ENCODE data around the gene GALNT12. TPM values are rescaled to one million over a fixed set of nuclear protein-coding genes. Genes with fewer than 3 reads are reported as not detected.

GALNT12 gene
- total and polyA plus RNA-seq, 2 donors: 6.7 to 7.3 TPM

GRCh38 chr9:98796364-98797101, 10.9 kb upstream of the GALNT12 start, which contains the start of gene ANKS6:
Gene ANKS6, minus strand, starts transcription at chr9:98796555. Its CDS starts 64 bp downstream, at chr9:98796491.
- Histone ChIP-seq H3K4me3 (ENCODE audit: low read length in 2 of 2) (peak within 1 kb of the TSS; percentile 61 to 67), H3K4me1 (ENCODE audit: control insufficient read depth in 2 of 2, insufficient read depth in 2 of 2, low read length in 2 of 2) (peaks cover 0 to 12% of the 10 kb centered on the region in 2 donors), H3K27me3 (ENCODE audit: control insufficient read depth in 2 of 2, insufficient read depth in 1 of 2, low read length in 1 of 2) (peaks cover 2 to 11% of the 10 kb centered on the region in 2 donors), H3K27ac (ENCODE audit: low read depth in 1 of 2, low read length in 1 of 2) (peak within 1 kb of the TSS in 1 of 2 donors; percentile 55), H3K9me3 (ENCODE audit: control insufficient read depth in 2 of 2, insufficient read depth in 1 of 2, low read length in 1 of 2) (no peaks in the 10 kb centered on the region), H3K36me3 (ENCODE audit: control insufficient read depth in 2 of 2, insufficient read depth in 2 of 2, low read length in 1 of 2) (no peaks in the 10 kb centered on the region)
- peak in 8 of 9 donors; percentile 41 to 85 (median 70) for DNase-seq (ENCODE audit: low read depth in 6 of 9, low spot score in 9 of 9)
- 2% methylated on average over 86 of the region's 86 CpGs for WGBS

GRCh38 chr9:98797491-98797890, 10.0 kb upstream of the GALNT12 start:
- Histone ChIP-seq H3K27ac (ENCODE audit: low read depth in 1 of 2, low read length in 1 of 2) (no peak overlapping the region), H3K4me1 (ENCODE audit: control insufficient read depth in 2 of 2, insufficient read depth in 2 of 2, low read length in 2 of 2) (peaks cover 0 to 11% of the 10 kb centered on the region in 2 donors), H3K36me3 (ENCODE audit: control insufficient read depth in 2 of 2, insufficient read depth in 2 of 2, low read length in 1 of 2) (no peaks in the 10 kb centered on the region), H3K9me3 (ENCODE audit: control insufficient read depth in 2 of 2, insufficient read depth in 1 of 2, low read length in 1 of 2) (no peaks in the 10 kb centered on the region), H3K27me3 (ENCODE audit: control insufficient read depth in 2 of 2, insufficient read depth in 1 of 2, low read length in 1 of 2) (peaks cover 2 to 11% of the 10 kb centered on the region in 2 donors), H3K4me3 (ENCODE audit: low read length in 2 of 2) (no peak overlapping the region)
- DNase-seq (ENCODE audit: low read depth in 6 of 9, low spot score in 9 of 9): no peak
- WGBS: 96% methylated on average over 4 of the region's 4 CpGs

GRCh38 chr9:98798254-98798653, 9.2 kb upstream of the GALNT12 start:
- Histone ChIP-seq H3K9me3 (ENCODE audit: control insufficient read depth in 2 of 2, insufficient read depth in 1 of 2, low read length in 1 of 2) (no peaks in the 10 kb centered on the region), H3K4me1 (ENCODE audit: control insufficient read depth in 2 of 2, insufficient read depth in 2 of 2, low read length in 2 of 2) (peaks cover 0 to 11% of the 10 kb centered on the region in 2 donors), H3K4me3 (ENCODE audit: low read length in 2 of 2) (no peak overlapping the region), H3K27me3 (ENCODE audit: control insufficient read depth in 2 of 2, insufficient read depth in 1 of 2, low read length in 1 of 2) (peaks cover 2 to 16% of the 10 kb centered on the region in 2 donors), H3K36me3 (ENCODE audit: control insufficient read depth in 2 of 2, insufficient read depth in 2 of 2, low read length in 1 of 2) (no peaks in the 10 kb centered on the region), H3K27ac (ENCODE audit: low read depth in 1 of 2, low read length in 1 of 2) (no peak overlapping the region)
- 98% methylated on average over 3 of the region's 3 CpGs for WGBS
- no peak for DNase-seq (ENCODE audit: low read depth in 6 of 9, low spot score in 9 of 9)

DNA sequence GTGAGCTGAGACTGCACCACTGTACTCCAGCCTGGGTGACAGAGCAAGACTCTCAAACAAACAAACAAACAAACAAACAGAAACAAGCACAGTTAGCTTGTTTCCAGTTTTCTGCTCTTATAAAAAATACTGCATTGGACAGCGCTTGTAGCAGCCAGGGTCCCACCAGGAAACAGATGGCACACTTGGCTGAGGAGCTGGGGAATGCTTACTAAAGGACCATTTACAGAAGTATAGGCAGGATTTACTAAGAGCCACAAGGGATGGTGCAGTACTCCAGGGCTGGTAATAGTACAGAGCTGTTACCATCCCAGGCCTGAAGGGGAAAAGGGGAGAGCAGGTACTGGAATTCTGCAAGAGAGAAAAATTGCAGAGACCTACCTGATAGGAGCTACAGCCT, 5.9 kb upstream of the GALNT12 start:
- Histone ChIP-seq H3K27ac (ENCODE audit: low read depth in 1 of 2, low read length in 1 of 2) (no peak overlapping the region), H3K9me3 (ENCODE audit: control insufficient read depth in 2 of 2, insufficient read depth in 1 of 2, low read length in 1 of 2) (no peaks in the 10 kb centered on the region), H3K4me1 (ENCODE audit: control insufficient read depth in 2 of 2, insufficient read depth in 2 of 2, low read length in 2 of 2) (peaks cover 0 to 6% of the 10 kb centered on the region in 2 donors), H3K27me3 (ENCODE audit: control insufficient read depth in 2 of 2, insufficient read depth in 1 of 2, low read length in 1 of 2) (peaks cover 2 to 23% of the 10 kb centered on the region in 2 donors), H3K4me3 (ENCODE audit: low read length in 2 of 2) (no peak overlapping the region), H3K36me3 (ENCODE audit: control insufficient read depth in 2 of 2, insufficient read depth in 2 of 2, low read length in 1 of 2) (no peaks in the 10 kb centered on the region)
- WGBS: 95% methylated on average over 1 of the region's 1 CpG
- no peak for DNase-seq (ENCODE audit: low read depth in 6 of 9, low spot score in 9 of 9)

DNA sequence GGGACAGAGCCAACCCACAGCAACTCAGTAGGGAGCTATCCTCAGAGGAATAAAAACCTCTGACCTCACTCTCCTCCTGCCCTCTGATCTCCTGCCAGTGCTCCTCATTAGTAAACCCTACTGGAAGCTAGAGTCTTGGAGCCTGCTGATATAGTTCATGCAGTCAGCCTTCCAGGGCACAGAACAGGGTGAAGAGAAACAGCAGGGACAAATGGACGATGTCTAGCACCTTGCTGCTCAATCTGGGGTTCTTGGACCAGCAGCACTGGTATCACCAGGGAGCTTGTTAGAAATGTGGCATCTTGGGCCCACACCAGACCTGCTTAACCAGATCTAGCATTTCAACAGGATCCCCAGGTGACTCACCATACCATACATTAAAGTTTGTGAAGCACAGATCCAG, 5.5 kb upstream of the GALNT12 start:
- 95% methylated on average over 1 of the region's 1 CpG for WGBS
- Histone ChIP-seq H3K27ac (ENCODE audit: low read depth in 1 of 2, low read length in 1 of 2) (no peak overlapping the region), H3K4me1 (ENCODE audit: control insufficient read depth in 2 of 2, insufficient read depth in 2 of 2, low read length in 2 of 2) (peaks cover 0 to 2% of the 10 kb centered on the region in 2 donors), H3K4me3 (ENCODE audit: low read length in 2 of 2) (no peak overlapping the region), H3K27me3 (ENCODE audit: control insufficient read depth in 2 of 2, insufficient read depth in 1 of 2, low read length in 1 of 2) (peaks cover 2 to 23% of the 10 kb centered on the region in 2 donors), H3K9me3 (ENCODE audit: control insufficient read depth in 2 of 2, insufficient read depth in 1 of 2, low read length in 1 of 2) (no peaks in the 10 kb centered on the region), H3K36me3 (ENCODE audit: control insufficient read depth in 2 of 2, insufficient read depth in 2 of 2, low read length in 1 of 2) (no peaks in the 10 kb centered on the region)
- no peak for DNase-seq (ENCODE audit: low read depth in 6 of 9, low spot score in 9 of 9)

GRCh38 chr9:98804083-98804482, 3.4 kb upstream of the GALNT12 start:
- Histone ChIP-seq H3K4me3 (ENCODE audit: low read length in 2 of 2) (no peak overlapping the region), H3K36me3 (ENCODE audit: control insufficient read depth in 2 of 2, insufficient read depth in 2 of 2, low read length in 1 of 2) (no peaks in the 10 kb centered on the region), H3K27me3 (ENCODE audit: control insufficient read depth in 2 of 2, insufficient read depth in 1 of 2, low read length in 1 of 2) (peaks cover 0 to 36% of the 10 kb centered on the region in 2 donors), H3K9me3 (ENCODE audit: control insufficient read depth in 2 of 2, insufficient read depth in 1 of 2, low read length in 1 of 2) (peaks cover 0 to 7% of the 10 kb centered on the region in 2 donors), H3K4me1 (ENCODE audit: control insufficient read depth in 2 of 2, insufficient read depth in 2 of 2, low read length in 2 of 2) (peaks cover 9 to 13% of the 10 kb centered on the region in 2 donors), H3K27ac (ENCODE audit: low read depth in 1 of 2, low read length in 1 of 2) (no peak overlapping the region)
- WGBS: 56% methylated on average over 2 of the region's 2 CpGs
- DNase-seq (ENCODE audit: low read depth in 6 of 9, low spot score in 9 of 9): no peak

DNA sequence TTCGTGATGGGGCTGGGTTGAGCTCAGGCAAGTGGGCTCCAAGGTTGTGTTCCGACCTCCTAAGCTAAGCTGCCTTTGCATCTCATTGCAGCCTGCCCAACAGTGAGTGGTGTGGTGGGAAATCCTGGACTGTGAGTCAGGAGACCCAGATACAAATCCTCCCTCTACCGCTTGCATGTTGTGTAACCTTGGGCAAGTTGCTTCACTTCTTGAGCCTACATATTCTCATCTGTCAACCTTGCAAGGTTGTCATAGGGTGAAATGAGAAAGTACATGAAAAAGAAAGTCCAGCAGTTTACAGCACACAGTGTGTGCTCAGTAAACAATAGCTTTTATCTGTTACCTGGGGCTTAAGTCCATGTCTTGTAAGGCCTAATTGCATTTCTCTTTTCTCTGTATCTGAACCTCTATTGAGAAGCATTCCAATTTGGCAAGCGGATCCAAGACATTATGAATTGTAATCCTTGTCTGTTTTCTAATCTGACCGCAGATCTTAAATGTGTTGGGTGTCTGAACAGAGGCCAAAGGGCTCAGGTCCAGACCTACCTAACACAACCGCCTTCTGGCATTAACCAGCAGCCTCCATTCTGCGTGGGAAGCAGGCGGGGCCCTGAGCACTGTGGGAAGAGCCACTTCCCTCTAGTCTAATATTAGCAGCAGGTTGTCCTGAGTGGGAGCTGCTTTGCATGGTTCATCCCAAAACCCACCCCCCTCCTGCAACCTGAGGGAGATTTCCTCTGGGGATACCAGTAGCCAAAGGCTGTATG, 1.8 kb upstream of the GALNT12 start:
- WGBS: 88% methylated on average over 8 of the region's 8 CpGs
- Histone ChIP-seq H3K27me3 (ENCODE audit: control insufficient read depth in 2 of 2, insufficient read depth in 1 of 2, low read length in 1 of 2) (peaks cover 0 to 36% of the 10 kb centered on the region in 2 donors), H3K4me1 (ENCODE audit: control insufficient read depth in 2 of 2, insufficient read depth in 2 of 2, low read length in 2 of 2) (peaks cover 9 to 13% of the 10 kb centered on the region in 2 donors)

DNA sequence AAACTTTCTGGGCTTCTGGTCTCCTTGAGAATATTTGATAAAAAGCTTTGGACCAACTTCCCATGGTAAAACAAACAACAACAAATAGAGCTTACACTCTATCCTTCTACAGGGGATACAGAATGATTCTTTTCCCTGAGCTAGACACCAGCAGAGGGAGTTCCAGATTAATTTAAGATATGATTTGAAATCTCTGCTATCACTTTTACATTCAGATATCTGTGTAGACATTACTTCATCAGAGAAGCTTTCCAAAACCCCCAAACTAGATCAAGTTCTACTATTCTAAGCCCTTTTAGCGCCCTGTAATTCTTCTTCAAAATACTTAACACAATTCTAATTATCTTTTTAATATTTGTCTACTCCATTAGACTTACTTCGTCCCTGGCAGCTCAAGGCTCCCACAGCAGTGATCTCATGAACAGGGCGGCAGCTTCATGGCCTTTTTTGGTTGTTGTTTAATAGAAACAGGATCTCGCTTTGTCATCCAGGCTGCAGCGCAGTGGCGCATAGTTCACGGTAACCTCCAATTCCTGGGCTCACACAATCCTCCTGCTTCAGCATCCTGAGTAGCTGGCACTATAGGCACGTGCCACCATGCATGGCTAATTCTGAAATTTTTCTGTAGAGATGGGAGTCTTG, 955 bp upstream of the GALNT12 start:
- no peak for DNase-seq (ENCODE audit: low read depth in 6 of 9, low spot score in 9 of 9)
- Histone ChIP-seq H3K9me3 (ENCODE audit: control insufficient read depth in 2 of 2, insufficient read depth in 1 of 2, low read length in 1 of 2) (peaks cover 0 to 7% of the 10 kb centered on the region in 2 donors), H3K4me3 (ENCODE audit: low read length in 2 of 2) (no peak overlapping the region), H3K36me3 (ENCODE audit: control insufficient read depth in 2 of 2, insufficient read depth in 2 of 2, low read length in 1 of 2) (no peaks in the 10 kb centered on the region), H3K27me3 (ENCODE audit: control insufficient read depth in 2 of 2, insufficient read depth in 1 of 2, low read length in 1 of 2) (peaks cover 0 to 36% of the 10 kb centered on the region in 2 donors), H3K4me1 (ENCODE audit: control insufficient read depth in 2 of 2, insufficient read depth in 2 of 2, low read length in 2 of 2) (peaks cover 9 to 13% of the 10 kb centered on the region in 2 donors), H3K27ac (ENCODE audit: low read depth in 1 of 2, low read length in 1 of 2) (no peak overlapping the region)
- 92% methylated on average over 8 of the region's 8 CpGs for WGBS

More for the DNA sequence above, 1.8 kb upstream of the GALNT12 start:
- H3K27ac ChIP-seq (ENCODE audit: low read depth in 1 of 2, low read length in 1 of 2): no peak overlapping the region
- no peak for DNase-seq (ENCODE audit: low read depth in 6 of 9, low spot score in 9 of 9)
- peaks cover 0 to 7% of the 10 kb centered on the region in 2 donors for H3K9me3 ChIP-seq (ENCODE audit: control insufficient read depth in 2 of 2, insufficient read depth in 1 of 2, low read length in 1 of 2)
- no peaks in the 10 kb centered on the region for H3K36me3 ChIP-seq (ENCODE audit: control insufficient read depth in 2 of 2, insufficient read depth in 2 of 2, low read length in 1 of 2)
- no peak overlapping the region for H3K4me3 ChIP-seq (ENCODE audit: low read length in 2 of 2)

All from thymus (tissue), 11 donors.